IMR-90 (cell line): Measurements from ENCODE around the gene SEC24B. TPM values are rescaled to one million over a fixed set of nuclear protein-coding genes. Genes with fewer than 3 reads are reported as not detected.

Experiments
- ATAC-seq: fragments of 200-7000 bp; cut with Tn5 transposase; 2 replicates; pipeline ENCODE4 v1.9.1; 2020; ENCODE audit warnings: low read depth, mild to moderate bottlenecking, moderate library complexity
- BruUV-seq: library from RNA; stranded (reverse); fragments of 400-500 nt; replicated peaks from 2 replicates; lab custom pipeline; 2021; lab: Mats Ljungman, UMichigan
- CTCF ChIA-PET: fragments of 300-600 bp; formaldehyde crosslinking; extraction: SDS; loops from one replicate; lab custom pipeline; 2021; ENCODE audit warnings: antibody characterized with exemption; lab: Yijun Ruan, JAX
- POLR2A ChIA-PET: fragments of 300-600 bp; sonication (Branson Sonifier 250); formaldehyde crosslinking; loops from one replicate; lab custom pipeline; 2022; ENCODE audit warnings: antibody characterized with exemption; ENCODE audit not compliant: unreplicated experiment; lab: Charles Lee
- DNase-seq: peaks from one replicate; pipeline ENCODE4 v3.0.0; 2013
- H2AFZ ChIP-seq: replicated peaks from 2 replicates; pipeline ENCODE3; 2013; ENCODE audit warnings: low read length, mild to moderate bottlenecking; ENCODE audit not compliant: poor library complexity
- H2AK5ac ChIP-seq: 2 replicates; pipeline ENCODE4 v1.6.1; 2013; ENCODE audit warnings: low read depth, low read length, inconsistent platforms
- H2AK9ac ChIP-seq: replicated peaks from 2 replicates; pipeline ENCODE3; 2013; ENCODE audit warnings: mild to moderate bottlenecking, low read depth, low read length, moderate library complexity; ENCODE audit not compliant: poor library complexity
- H2BK120ac ChIP-seq: 2 replicates; pipeline ENCODE4 v1.6.1; 2013; ENCODE audit warnings: low read depth, low read length, inconsistent platforms
- H2BK15ac ChIP-seq: 3 replicates; pipeline ENCODE4 v1.6.1; 2013; ENCODE audit warnings: low read depth, low read length, inconsistent platforms
- H2BK20ac ChIP-seq: 2 replicates; pipeline ENCODE4 v1.6.1; 2013; ENCODE audit warnings: low read depth, mild to moderate bottlenecking, inconsistent platforms, low read length, moderate library complexity
- H2BK5ac ChIP-seq: 2 replicates; pipeline ENCODE4 v1.6.1; 2013; ENCODE audit warnings: mild to moderate bottlenecking, low read depth, low read length, inconsistent platforms; ENCODE audit not compliant: poor library complexity, severe bottlenecking
- H3K14ac ChIP-seq: replicated peaks from 2 replicates; pipeline ENCODE4 v1.6.1; 2013; ENCODE audit warnings: low read depth, low read length, inconsistent platforms
- H3K18ac ChIP-seq: 2 replicates; pipeline ENCODE4 v1.6.1; 2013; ENCODE audit warnings: low read depth, low read length, control low read depth
- H3K23ac ChIP-seq: 2 replicates; pipeline ENCODE4 v1.6.1; 2013; ENCODE audit warnings: low read depth, low read length, inconsistent platforms
- H3K27ac ChIP-seq: 2 replicates; pipeline ENCODE4 v1.5.1; 2013; ENCODE audit warnings: mild to moderate bottlenecking, control low read depth, low read length; ENCODE audit not compliant: insufficient read depth
- H3K27me3 ChIP-seq: 2 replicates; pipeline ENCODE4 v1.6.1; 2013; ENCODE audit warnings: low read length; ENCODE audit not compliant: control insufficient read depth, insufficient read depth
- H3K36me3 ChIP-seq: 2 replicates; pipeline ENCODE4 v1.6.1; 2013; ENCODE audit warnings: low read length, mixed read lengths; ENCODE audit not compliant: control insufficient read depth, insufficient read depth
- H3K4ac ChIP-seq: 2 replicates; pipeline ENCODE4 v1.6.1; 2013; ENCODE audit warnings: low read depth, low read length, inconsistent platforms
- H3K4me1 ChIP-seq: 2 replicates; pipeline ENCODE4 v1.6.1; 2013; ENCODE audit warnings: low read length, mixed read lengths; ENCODE audit not compliant: control insufficient read depth, insufficient read depth
- H3K4me2 ChIP-seq: 2 replicates; pipeline ENCODE4 v1.6.1; 2013; ENCODE audit warnings: low read depth, mild to moderate bottlenecking, control low read depth, low read length, moderate library complexity
- H3K4me3 ChIP-seq: 2 replicates; pipeline ENCODE4 v1.5.1; 2013; ENCODE audit warnings: low read depth, mild to moderate bottlenecking, control low read depth, low read length, moderate library complexity; ENCODE audit not compliant: insufficient read depth
- H3K56ac ChIP-seq: 2 replicates; pipeline ENCODE4 v1.6.1; 2013; ENCODE audit warnings: low read length, inconsistent platforms; ENCODE audit not compliant: insufficient read depth; ENCODE audit errors: extremely low read depth
- H3K79me1 ChIP-seq, 2 experiments: 2 replicates each; pipeline ENCODE4 v1.6.1; 2013; ENCODE audit warnings: low read length in 2 of 2, inconsistent platforms in 1 of 2, low read depth in 1 of 2
- H3K9ac ChIP-seq: 2 replicates; pipeline ENCODE4 v1.6.1; 2013; ENCODE audit warnings: low read depth, low read length, control low read depth
- H3K9me1 ChIP-seq: 2 replicates; pipeline ENCODE4 v1.6.1; 2013; ENCODE audit warnings: low read length, inconsistent platforms; ENCODE audit not compliant: insufficient read depth
- H3K9me3 ChIP-seq: 2 replicates; pipeline ENCODE4 v1.6.1; 2013; ENCODE audit warnings: low read length; ENCODE audit not compliant: control insufficient read depth, insufficient read depth
- H4K20me1 ChIP-seq: 2 replicates; pipeline ENCODE4 v1.6.1; 2013; ENCODE audit warnings: low read length, inconsistent platforms; ENCODE audit not compliant: insufficient read depth
- H4K5ac ChIP-seq: 2 replicates; pipeline ENCODE4 v1.6.1; 2013; ENCODE audit warnings: mild to moderate bottlenecking, low read depth, low read length, control low read depth
- H4K8ac ChIP-seq, 2 experiments: 2 replicates each; pipeline ENCODE4 v1.6.1; 2013; ENCODE audit warnings: low read depth in 2 of 2, low read length in 2 of 2, control low read depth in 1 of 2, inconsistent platforms in 1 of 2
- H4K91ac ChIP-seq: 2 replicates; pipeline ENCODE4 v1.6.1; 2013; ENCODE audit warnings: low read depth, low read length, inconsistent platforms; ENCODE audit not compliant: insufficient read depth
- BHLHE40 ChIP-seq: fragments of 150-350 bp; IDR thresholded peaks from 2 replicates; pipeline ENCODE4 v1.6.1; 2016; ENCODE audit warnings: mild to moderate bottlenecking, low read depth, low read length
- CEBPB ChIP-seq: IDR thresholded peaks from 2 replicates; pipeline ENCODE4 v1.6.1; 2012; ENCODE audit warnings: low read depth, low read length, improper control_type of control experiment
- CHD1 ChIP-seq: IDR thresholded peaks from 2 replicates; pipeline ENCODE4 v1.6.1; 2012; ENCODE audit warnings: low read depth, low read length, improper control_type of control experiment
- CTCF ChIP-seq: conservative IDR thresholded peaks from 2 replicates; pipeline ENCODE4 v1.5.1; 2012; ENCODE audit warnings: mild to moderate bottlenecking, low read depth, low read length, improper control_type of control experiment
- FOS ChIP-seq: fragments of 150-350 bp; IDR thresholded peaks from 2 replicates; pipeline ENCODE4 v1.6.1; 2016; ENCODE audit warnings: low read depth, low read length
- MAFK ChIP-seq: IDR thresholded peaks from 2 replicates; pipeline ENCODE4 v1.6.1; 2012; ENCODE audit warnings: low read depth, low read length, improper control_type of control experiment
- MAZ ChIP-seq: IDR thresholded peaks from 2 replicates; pipeline ENCODE4 v1.6.1; 2012; ENCODE audit warnings: low read depth, mild to moderate bottlenecking, low read length, improper control_type of control experiment, moderate library complexity, borderline replicate concordance
- MXI1 ChIP-seq: IDR thresholded peaks from 2 replicates; pipeline ENCODE4 v1.6.1; 2012; ENCODE audit warnings: low read depth, mild to moderate bottlenecking, low read length, moderate library complexity, borderline replicate concordance
- NFE2L2 ChIP-seq: fragments of 150-350 bp; IDR thresholded peaks from 2 replicates; pipeline ENCODE4 v1.6.1; 2016; ENCODE audit warnings: low read depth, mild to moderate bottlenecking, low read length
- POLR2A ChIP-seq: IDR thresholded peaks from 2 replicates; pipeline ENCODE4 v1.6.1; 2012; ENCODE audit warnings: mild to moderate bottlenecking, low read depth, low read length
- RAD21 ChIP-seq: IDR thresholded peaks from 2 replicates; pipeline ENCODE4 v1.6.1; 2012; ENCODE audit warnings: low read length, improper control_type of control experiment
- RCOR1 ChIP-seq: IDR thresholded peaks from 2 replicates; pipeline ENCODE4 v1.6.1; 2012; ENCODE audit warnings: mild to moderate bottlenecking, low read length, improper control_type of control experiment; ENCODE audit not compliant: insufficient replicate concordance
- RFX5 ChIP-seq: IDR thresholded peaks from 2 replicates; pipeline ENCODE4 v1.8.0; 2012; ENCODE audit warnings: low read depth, mild to moderate bottlenecking, low read length, moderate library complexity
- SMC3 ChIP-seq: fragments of 150-350 bp; IDR thresholded peaks from 2 replicates; pipeline ENCODE4 v1.6.1; 2016; ENCODE audit warnings: low read depth, mild to moderate bottlenecking, antibody characterized with exemption, low read length, moderate library complexity
- USF2 ChIP-seq: fragments of 150-350 bp; IDR thresholded peaks from 2 replicates; pipeline ENCODE4 v1.6.1; 2017; ENCODE audit warnings: mild to moderate bottlenecking, antibody characterized with exemption, low read length, low read depth
- WGBS, 2 experiments: methylation state at CpG; one replicate each; pipeline versions ENCODE4 v1.1.5 to v1.1.7; 2013; ENCODE audit warnings: missing lambda C conversion rate in 2 of 2; ENCODE audit not compliant: insufficient read length in 1 of 2; ENCODE audit errors: extremely low coverage in 2 of 2; 5-methylcytosine and 5-hydroxymethylcytosine counted together
- dilution Hi-C: fragments of 300-500 bp; cut with HindIII; formaldehyde crosslinking; loops from one replicate; pipeline ENCODE4 v1.14.3; 2018; ENCODE audit warnings: low sequenced_read_pairs; ENCODE audit not compliant: unreplicated experiment
- in situ Hi-C: fragments of 300-500 bp; cut with MboI; formaldehyde crosslinking; loops from 3 replicates; pipeline ENCODE4 v1.14.3; 2019; ENCODE audit warnings: low sequenced_read_pairs, inconsistent platforms, mixed read lengths
- intact Hi-C: fragments of 100-400 bp; cut with micrococcal nuclease; formaldehyde crosslinking; loops from 2 replicates; pipeline ENCODE4 v1.10.0; 2022
- polyA plus RNA-seq, 3 experiments: library from polyadenylated mRNA; depleted of rRNA; stranded (reverse); fragments of >200 nt; gene quantifications; 2 replicates each; pipeline ENCODE4 v1.2.3, GENCODE V29; 2012; ENCODE audit warnings: low replicate concordance in 1 of 3
- total RNA-seq: library from RNA; depleted of rRNA; stranded (reverse); fragments of >200 nt; gene quantifications from 2 replicates; pipeline ENCODE4 v1.2.3, GENCODE V29; 2012
- TF ChIP-seq, protein P1 (sequence below): fragments of 150-350 bp; IDR thresholded peaks from 2 replicates; pipeline ENCODE4 v1.6.1; 2016; ENCODE audit warnings: low read depth, mild to moderate bottlenecking, low read length, moderate library complexity, borderline replicate concordance

Gene SEC24B
- total and polyA plus RNA-seq, 2 of the 4 experiments (the other 2 are of a cell fraction), result 19.0 to 27.4 TPM

- peak overlapping the region; percentile 67 for H2AFZ ChIP-seq
- BruUV-seq, result no TSS peak
- no peaks in the 10 kb centered on the region for H3K9me3 ChIP-seq
- intact Hi-C loops, result no loop called here
- 0 out of 2 replicates have a peak overlapping the region, but pooled peaks have one; percentile 4 for H3K4ac ChIP-seq
- H3K9ac ChIP-seq, result no peak overlapping the region
- DNase-seq (peak; percentile 6), ATAC-seq (peak; percentile 62)
- no peak overlapping the region for H3K18ac ChIP-seq
- H3K79me1 ChIP-seq, result peaks cover 2 to 4% of the 10 kb centered on the region in 2 experiments; a peak in 2 of 4 replicates
- no peak overlapping the region for H3K56ac ChIP-seq
- no peak overlapping the region for H2AK5ac ChIP-seq
- no peaks in the 10 kb centered on the region for H3K36me3 ChIP-seq
- no peak for TF ChIP-seq RAD21
- no peak for TF ChIP-seq BHLHE40
- TF ChIP-seq, protein P1, sequence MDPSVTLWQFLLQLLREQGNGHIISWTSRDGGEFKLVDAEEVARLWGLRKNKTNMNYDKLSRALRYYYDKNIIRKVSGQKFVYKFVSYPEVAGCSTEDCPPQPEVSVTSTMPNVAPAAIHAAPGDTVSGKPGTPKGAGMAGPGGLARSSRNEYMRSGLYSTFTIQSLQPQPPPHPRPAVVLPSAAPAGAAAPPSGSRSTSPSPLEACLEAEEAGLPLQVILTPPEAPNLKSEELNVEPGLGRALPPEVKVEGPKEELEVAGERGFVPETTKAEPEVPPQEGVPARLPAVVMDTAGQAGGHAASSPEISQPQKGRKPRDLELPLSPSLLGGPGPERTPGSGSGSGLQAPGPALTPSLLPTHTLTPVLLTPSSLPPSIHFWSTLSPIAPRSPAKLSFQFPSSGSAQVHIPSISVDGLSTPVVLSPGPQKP, result no peak
- no peak for TF ChIP-seq POLR2A
- no peak for TF ChIP-seq FOS
- no peak for TF ChIP-seq RCOR1
- no peak for TF ChIP-seq MXI1
- no peak for TF ChIP-seq CTCF
- no peak for TF ChIP-seq SMC3
- no peak for TF ChIP-seq CHD1
- no peak for TF ChIP-seq RFX5
- no peak for TF ChIP-seq CEBPB
- no peak for TF ChIP-seq MAZ
- no peak for TF ChIP-seq NFE2L2
- TF ChIP-seq USF2, result no peak
- no peak for TF ChIP-seq MAFK
- no peak overlapping the region for H3K4me3 ChIP-seq
- H3K27me3 ChIP-seq, result no peaks in the 10 kb centered on the region
- CTCF ChIA-PET, result no interaction called here
- H2BK20ac ChIP-seq, result no peak overlapping the region
- in situ Hi-C loops, result no loop called here
- no peak overlapping the region for H3K14ac ChIP-seq
- H3K4me1 ChIP-seq, result peaks cover 1% of the 10 kb centered on the region; the same call in 1 of the 2 replicates
- no peak overlapping the region for H4K5ac ChIP-seq
- peak overlapping the region; percentile 56 to 72; a peak in 2 of 4 replicates for H4K8ac ChIP-seq
- dilution Hi-C loops, result no loop called here
- H3K27ac ChIP-seq, result no peak overlapping the region
- no peak overlapping the region for H2BK5ac ChIP-seq
- H4K20me1 ChIP-seq, result no peaks in the 10 kb centered on the region
- no peak overlapping the region; the same call in 1 of the 2 replicates for H2BK120ac ChIP-seq
- H4K91ac ChIP-seq, result no peak overlapping the region
- peak overlapping the region; percentile 75; the same call in 1 of the 2 replicates for H3K23ac ChIP-seq
- POLR2A ChIA-PET, result no interaction called here
- no peak overlapping the region for H2BK15ac ChIP-seq
- no peak overlapping the region for H3K4me2 ChIP-seq
- WGBS, 2 experiments, result no CpG with 5 or more reads among the region's 2 CpGs
- no peak overlapping the region for H2AK9ac ChIP-seq
- H3K9me1 ChIP-seq, result no peaks in the 10 kb centered on the region
Measured at GRCh38 chr4:109589119-109589518, 155.5 kb downstream of the SEC24B start.
